Right cardiac atrium (tissue), 5 donors: ENCODE measurements around the gene CHGA. TPM values are rescaled to one million over a fixed set of nuclear protein-coding genes. Genes with fewer than 3 reads are reported as not detected.

Source experiments
- ATAC-seq, 2 donors: fragments of 200-7000 bp; cut with Tn5 transposase; one replicate each; pipeline versions ENCODE4 v1.8.0 to v1.9.1; 2020; ENCODE audit warnings: moderate library complexity in 2 of 2, mild to moderate bottlenecking in 1 of 2
- DNase-seq, 3 donors: peaks; one replicate each; pipeline ENCODE4 v3.0.0-alpha.2; 2020
- H3K27ac ChIP-seq: one replicate; pipeline ENCODE4 v1.5.1; 2013; ENCODE audit warnings: mild to moderate bottlenecking, low read length, control low read depth, moderate library complexity
- H3K27me3 ChIP-seq: one replicate; pipeline ENCODE4 v1.6.1; 2013; ENCODE audit not compliant: control insufficient read depth, insufficient read depth
- H3K4me1 ChIP-seq: one replicate; pipeline ENCODE4 v1.6.1; 2013; ENCODE audit warnings: low read length; ENCODE audit not compliant: control insufficient read depth, insufficient read depth
- H3K4me3 ChIP-seq: one replicate; pipeline ENCODE4 v1.5.1; 2013; ENCODE audit warnings: low read length, control low read depth
- H3K9me3 ChIP-seq: one replicate; pipeline ENCODE4 v1.6.1; 2013; ENCODE audit warnings: low read length; ENCODE audit not compliant: control insufficient read depth
- WGBS: extraction: QIAGEN DNeasy Blood & Tissue Kit; methylation state at CpG from one replicate; pipeline ENCODE4 v1.1.7; 2013; 5-methylcytosine and 5-hydroxymethylcytosine counted together
- intact Hi-C, 4 donors: fragments of 100-400 bp; cut with DNase I; formaldehyde crosslinking; loops; one replicate each; pipeline versions ENCODE4 v1.11.0 to v1.14.0; 2022 to 2023
- polyA plus RNA-seq: library from polyadenylated mRNA; stranded (reverse); fragments of 200-250 nt; gene quantifications from one replicate; pipeline ENCODE4 v1.2.3, GENCODE V29; 2013
- total RNA-seq, 4 donors: library from RNA; stranded (reverse); fragmentation: NEBNext Ultra II Directional; extraction: Animal tissue kit (Norgen Biotek cat#: 25700); gene quantifications; one replicate each; pipeline ENCODE4 v1.2.1, GENCODE V29; 2021
- donor health status: healthy with polysubstance abuse.
- donor health status: DM: no; HTN: yes; CAD: no.
- donor health status: DM: no; HTN: no; CAD: no.
- donor health status: DM: no; HTN: yes; CAD: no; lungs with severe emphysema.
- donor health status: DM: yes; HTN: yes; CAD: no.

The CHGA gene
- total and polyA plus RNA-seq, 5 donors, result 0.16 TPM; not detected in 4

DNA sequence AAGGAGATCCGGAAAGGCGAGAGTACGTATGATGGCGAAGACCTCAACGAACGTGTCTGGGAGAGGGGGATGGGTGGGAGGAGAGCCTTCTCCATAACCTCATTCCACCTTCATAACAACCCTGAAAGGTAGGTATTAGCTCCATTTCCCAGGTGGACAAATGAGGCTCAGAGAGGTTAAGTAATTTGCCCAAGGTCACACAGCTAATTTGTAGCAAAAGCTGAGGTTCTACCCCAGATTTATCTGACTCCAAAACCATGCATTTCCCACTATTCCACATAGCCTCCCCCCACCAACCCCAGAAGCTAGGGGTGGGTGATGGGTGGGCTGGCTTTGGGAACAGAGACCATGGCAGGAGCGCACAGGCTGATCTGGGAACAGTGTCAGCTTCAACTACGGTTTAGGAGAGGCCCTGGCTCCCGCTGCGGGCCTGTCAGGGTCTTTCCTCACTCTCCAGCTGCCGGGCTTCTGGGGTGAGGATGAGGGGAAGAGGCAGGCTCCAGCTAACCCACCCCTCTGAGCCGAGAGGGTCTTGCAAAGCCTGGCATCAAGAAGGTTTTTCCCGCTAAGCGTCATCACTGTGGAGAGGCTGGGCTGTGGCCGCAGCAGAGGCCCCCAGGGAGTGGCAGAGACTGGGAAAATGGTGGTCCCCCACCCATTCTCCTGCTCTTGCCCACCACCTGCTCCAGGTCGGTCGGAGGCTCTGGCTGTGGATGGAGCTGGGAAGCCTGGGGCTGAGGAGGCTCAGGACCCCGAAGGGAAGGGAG is 8.9 kb downstream of the CHGA start:
- H3K27ac ChIP-seq, result no peak overlapping the region
- DNase-seq (no peak), ATAC-seq (no peak)
- intact Hi-C loops, result no loop called here
- H3K9me3 ChIP-seq, result no peaks in the 10 kb centered on the region
- H3K4me3 ChIP-seq, result no peak overlapping the region
- no peaks in the 10 kb centered on the region for H3K27me3 ChIP-seq
- no peaks in the 10 kb centered on the region for H3K4me1 ChIP-seq
- 77% methylated on average over 18 of the region's 18 CpGs for WGBS

DNA sequence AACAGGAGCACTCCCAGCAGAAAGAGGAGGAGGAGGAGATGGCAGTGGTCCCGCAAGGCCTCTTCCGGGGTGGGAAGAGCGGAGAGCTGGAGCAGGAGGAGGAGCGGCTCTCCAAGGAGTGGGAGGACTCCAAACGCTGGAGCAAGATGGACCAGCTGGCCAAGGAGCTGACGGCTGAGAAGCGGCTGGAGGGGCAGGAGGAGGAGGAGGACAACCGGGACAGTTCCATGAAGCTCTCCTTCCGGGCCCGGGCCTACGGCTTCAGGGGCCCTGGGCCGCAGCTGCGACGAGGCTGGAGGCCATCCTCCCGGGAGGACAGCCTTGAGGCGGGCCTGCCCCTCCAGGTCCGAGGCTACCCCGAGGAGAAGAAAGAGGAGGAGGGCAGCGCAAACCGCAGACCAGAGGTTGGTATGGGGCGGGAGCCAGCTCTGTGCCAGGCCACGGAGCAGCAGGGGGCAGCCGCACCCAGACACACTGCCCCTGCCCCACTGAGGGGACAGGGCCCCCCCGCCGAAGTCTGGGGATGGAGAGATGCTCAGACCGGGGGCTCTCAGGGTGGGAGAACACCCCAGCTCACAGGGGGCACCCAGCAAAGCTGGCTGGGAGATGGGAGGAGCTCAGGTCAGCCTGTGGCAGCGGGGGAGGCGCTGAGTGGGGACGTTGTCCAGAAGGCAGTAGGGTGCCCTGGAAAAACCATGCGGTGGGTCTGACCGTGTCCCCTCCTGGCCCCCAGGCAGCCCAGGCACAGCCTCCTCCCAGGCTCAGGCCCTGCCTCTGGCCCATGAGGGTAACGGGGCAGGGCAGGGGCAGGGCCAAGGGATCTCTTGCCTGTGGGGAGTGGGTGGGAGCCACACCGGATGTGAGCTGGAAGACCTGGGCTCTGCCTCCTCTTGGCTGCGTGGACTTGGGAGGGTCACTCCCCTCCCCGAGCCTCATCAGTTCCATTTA is 9.8 kb downstream of the CHGA start:
- no peak overlapping the region for H3K4me3 ChIP-seq
- H3K4me1 ChIP-seq, result no peaks in the 10 kb centered on the region
- H3K27ac ChIP-seq, result no peak overlapping the region
- ATAC-seq (peak in 1 of 2 donors; percentile 13), DNase-seq (peak in 1 of 3 donors; percentile 50)
- intact Hi-C loops, result no loop called here
- no peaks in the 10 kb centered on the region for H3K27me3 ChIP-seq
- H3K9me3 ChIP-seq, result no peaks in the 10 kb centered on the region
- 75% methylated on average over 35 of the region's 35 CpGs for WGBS

DNA sequence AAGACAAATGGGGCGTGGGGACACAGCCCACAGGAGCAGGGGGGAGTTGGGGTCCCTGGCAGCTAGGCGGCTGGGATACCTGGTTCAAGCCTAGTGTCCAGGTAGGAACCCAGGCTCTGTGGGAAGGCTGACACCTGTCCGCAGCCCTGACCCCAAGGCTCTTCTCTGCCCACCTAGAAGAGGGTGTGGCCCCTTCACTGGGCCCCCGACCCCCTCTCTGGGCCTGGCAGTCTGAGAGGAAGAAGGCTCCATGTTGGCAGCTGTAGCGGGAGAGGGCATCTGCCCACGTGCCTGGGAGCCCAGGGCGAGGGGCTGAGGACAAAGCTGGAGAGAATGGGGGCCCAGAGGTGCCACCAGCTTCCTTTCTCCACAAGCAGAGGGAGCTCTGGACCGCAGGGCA is 10.5 kb downstream of the CHGA start:
- Histone ChIP-seq H3K4me3 (no peak overlapping the region), H3K27me3 (no peaks in the 10 kb centered on the region), H3K27ac (no peak overlapping the region), H3K9me3 (no peaks in the 10 kb centered on the region), H3K4me1 (no peaks in the 10 kb centered on the region)
- WGBS, result 84% methylated on average over 8 of the region's 8 CpGs
- intact Hi-C loops, result no loop called here
- ATAC-seq (no peak), DNase-seq (peak in 1 of 3 donors; percentile 33)

DNA sequence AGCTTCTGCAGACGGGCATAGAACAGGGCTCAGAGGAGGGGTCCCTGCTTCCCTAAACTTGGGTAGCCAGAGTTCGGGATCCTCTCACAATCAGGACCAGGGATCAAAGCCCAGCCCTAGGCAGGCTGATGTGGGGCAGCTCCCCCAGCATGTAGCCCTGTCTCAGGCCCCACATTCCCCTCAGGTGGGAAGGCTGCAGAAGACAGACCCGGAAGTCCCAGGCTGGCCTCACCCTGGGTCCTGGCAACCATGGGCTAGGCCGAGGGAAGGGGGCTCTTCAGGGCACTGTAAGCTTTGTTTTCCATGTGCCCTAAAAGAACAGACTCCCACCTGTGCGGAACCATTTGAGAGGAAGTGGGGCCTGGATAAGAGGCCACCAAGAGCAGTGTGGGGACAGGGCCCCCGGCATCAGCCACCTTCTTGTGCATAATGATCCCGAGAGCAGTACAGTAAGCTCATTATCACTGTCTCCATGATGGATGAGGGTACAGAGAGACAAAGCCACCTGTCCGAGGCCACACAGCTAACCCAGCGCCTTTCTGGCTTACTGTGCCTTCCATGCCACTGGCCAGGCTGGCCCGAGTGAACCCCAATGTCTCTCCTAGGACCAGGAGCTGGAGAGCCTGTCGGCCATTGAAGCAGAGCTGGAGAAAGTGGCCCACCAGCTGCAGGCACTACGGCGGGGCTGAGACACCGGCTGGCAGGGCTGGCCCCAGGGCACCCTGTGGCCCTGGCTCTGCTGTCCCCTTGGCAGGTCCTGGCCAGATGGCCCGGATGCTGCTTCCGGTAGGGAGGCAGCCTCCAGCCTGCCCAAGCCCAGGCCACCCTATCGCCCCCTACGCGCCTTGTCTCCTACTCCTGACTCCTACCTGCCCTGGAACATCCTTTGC is 11.5 kb downstream of the CHGA start:
- 82% methylated on average over 19 of the region's 19 CpGs for WGBS

DNA sequence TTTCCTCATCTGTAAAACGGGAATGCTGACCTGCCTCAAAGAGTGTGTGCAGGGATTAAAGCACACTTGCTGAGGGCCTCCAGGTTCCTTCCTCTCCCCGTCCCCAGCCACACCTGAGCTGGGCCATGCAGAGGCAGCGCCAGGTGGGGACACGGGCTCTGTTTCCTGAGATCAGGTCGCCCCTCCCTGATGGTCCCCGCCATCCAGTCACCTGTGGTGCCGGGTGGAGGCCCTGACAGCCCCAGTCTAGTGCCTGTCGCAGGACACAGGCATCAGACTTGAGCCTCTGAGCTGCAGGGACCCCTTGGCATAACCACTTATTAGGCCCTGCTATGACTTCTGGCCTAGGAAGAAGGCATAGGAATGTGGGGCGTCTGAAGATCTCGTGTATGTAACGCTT is 12.5 kb downstream of the CHGA start:
- H3K4me3 ChIP-seq, result no peak overlapping the region
- WGBS, result 90% methylated on average over 11 of the region's 11 CpGs
- no peak for DNase-seq
- intact Hi-C loops, result no loop called here
- no peak for ATAC-seq
- H3K9me3 ChIP-seq, result no peaks in the 10 kb centered on the region
- no peak overlapping the region for H3K27ac ChIP-seq
- no peaks in the 10 kb centered on the region for H3K4me1 ChIP-seq
- no peaks in the 10 kb centered on the region for H3K27me3 ChIP-seq

More for the DNA sequence above, 11.5 kb downstream of the CHGA start:
- no peak overlapping the region for H3K27ac ChIP-seq
- H3K9me3 ChIP-seq, result no peaks in the 10 kb centered on the region
- no peak overlapping the region for H3K4me3 ChIP-seq
- H3K27me3 ChIP-seq, result no peaks in the 10 kb centered on the region
- no peaks in the 10 kb centered on the region for H3K4me1 ChIP-seq
- DNase-seq, result peak in 1 of 3 donors; percentile 26
- no peak for ATAC-seq
- intact Hi-C loops, result no loop called here

DNA sequence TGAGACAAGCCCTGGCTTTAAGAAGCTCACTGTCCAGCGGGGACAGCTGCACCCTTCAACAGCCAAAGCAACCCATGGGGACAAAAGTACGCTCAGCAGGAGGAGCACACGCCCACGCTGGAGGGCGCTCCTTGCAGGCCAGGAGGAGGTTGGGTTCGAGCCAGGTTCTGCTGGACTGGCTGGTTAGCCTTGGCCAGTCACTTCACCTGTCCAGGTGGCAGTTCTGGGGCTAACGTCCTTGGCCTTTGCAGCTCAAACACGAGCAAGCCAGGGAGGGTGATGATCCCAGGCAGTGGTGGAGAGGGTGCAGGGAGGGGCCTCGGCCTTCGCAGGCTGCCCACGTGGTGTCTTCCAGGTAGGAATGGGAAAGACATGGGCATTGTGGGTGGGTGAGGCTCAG is 13.1 kb downstream of the CHGA start:
- no peak overlapping the region for H3K27ac ChIP-seq
- H3K4me3 ChIP-seq, result no peak overlapping the region
- H3K27me3 ChIP-seq, result no peaks in the 10 kb centered on the region
- no peaks in the 10 kb centered on the region for H3K9me3 ChIP-seq
- intact Hi-C loops, result no loop called here
- no peak for DNase-seq
- WGBS, result 91% methylated on average over 11 of the region's 11 CpGs
- no peaks in the 10 kb centered on the region for H3K4me1 ChIP-seq
- ATAC-seq, result no peak

DNA sequence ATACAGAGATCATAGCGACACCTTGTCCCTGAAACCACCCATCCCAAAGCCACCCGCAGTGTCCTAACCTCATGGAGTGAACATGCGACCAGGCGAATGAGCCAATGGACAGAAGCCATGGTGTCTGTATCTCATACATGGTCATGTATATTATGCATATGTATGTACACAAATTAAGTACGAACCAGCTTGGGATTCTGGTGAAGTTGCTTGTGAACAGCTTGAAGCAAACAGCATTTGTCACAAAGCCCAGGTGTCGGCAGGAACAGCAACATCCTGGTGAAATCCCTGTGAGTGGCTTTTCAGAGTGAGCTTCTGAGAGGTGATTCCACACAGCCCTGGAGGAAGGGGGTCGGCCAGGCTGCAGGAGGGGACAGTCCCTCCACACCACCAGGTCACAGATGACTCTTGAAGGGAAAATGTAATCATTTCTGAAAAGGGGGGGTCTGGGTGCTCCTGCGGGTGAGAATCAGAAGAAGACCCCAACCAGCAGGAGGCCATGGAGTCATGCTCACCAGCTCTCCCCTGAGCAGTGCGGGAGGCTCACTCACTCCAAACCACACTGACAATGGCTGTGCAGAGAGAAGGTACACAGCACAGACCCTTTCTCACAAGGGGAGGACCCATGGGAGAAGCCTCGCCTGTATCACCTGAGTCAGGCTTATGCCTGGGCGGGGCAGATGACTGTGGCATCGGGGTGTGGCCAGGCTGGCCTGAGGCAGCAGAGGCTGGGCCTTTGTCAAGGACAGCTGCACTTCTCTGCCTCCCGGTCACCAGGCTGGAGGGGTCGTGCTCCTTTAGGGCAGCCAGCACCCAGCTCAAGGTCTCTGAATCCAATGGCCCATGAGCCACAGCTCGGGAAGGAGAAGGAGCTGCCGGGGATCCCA is 14.3 kb downstream of the CHGA start:
- intact Hi-C loops, result no loop called here
- Histone ChIP-seq H3K4me3 (no peak overlapping the region), H3K27ac (no peak overlapping the region), H3K27me3 (no peaks in the 10 kb centered on the region), H3K4me1 (no peaks in the 10 kb centered on the region), H3K9me3 (no peaks in the 10 kb centered on the region)
- ATAC-seq, result no peak
- no peak for DNase-seq
- 93% methylated on average over 16 of the region's 16 CpGs for WGBS

DNA sequence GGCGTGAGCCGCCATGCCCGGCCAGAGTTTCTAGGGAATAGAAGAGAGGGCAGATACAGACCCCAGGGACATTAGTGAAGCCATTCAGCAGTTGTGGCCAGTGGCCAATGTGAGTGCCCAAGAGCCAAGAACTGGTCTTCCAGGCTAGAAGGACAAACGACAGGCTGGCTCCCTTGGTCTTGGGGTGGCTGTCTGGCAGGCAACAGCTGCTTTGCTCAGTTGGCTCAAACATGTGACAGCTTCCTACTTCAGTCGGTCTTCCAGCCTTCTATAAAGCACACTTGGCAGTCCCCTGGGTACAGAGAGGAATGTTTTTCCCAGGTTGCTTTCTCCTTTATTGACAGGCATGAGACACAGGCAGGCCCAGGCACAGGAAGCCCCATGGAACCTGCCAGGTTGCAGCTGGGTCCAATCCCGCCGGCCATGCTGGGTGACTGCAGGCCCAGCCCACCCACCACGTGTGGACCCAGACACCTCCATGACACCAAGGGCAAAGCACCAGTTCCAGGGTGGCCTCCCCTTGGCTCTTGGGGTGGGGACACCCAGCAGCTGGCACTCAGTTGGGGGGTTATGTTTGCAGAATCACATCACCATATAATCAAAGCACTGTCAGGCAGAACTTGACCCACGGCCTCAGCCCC is 15.4 kb downstream of the CHGA start:
- intact Hi-C loops, result no loop called here
- H3K27ac ChIP-seq, result no peak overlapping the region
- no peaks in the 10 kb centered on the region for H3K4me1 ChIP-seq
- DNase-seq, result peak in 2 of 3 donors; percentile 41 to 45
- no peaks in the 10 kb centered on the region for H3K9me3 ChIP-seq
- no peak for ATAC-seq
- H3K27me3 ChIP-seq, result no peaks in the 10 kb centered on the region
- 78% methylated on average over 9 of the region's 9 CpGs for WGBS
- no peak overlapping the region for H3K4me3 ChIP-seq

DNA sequence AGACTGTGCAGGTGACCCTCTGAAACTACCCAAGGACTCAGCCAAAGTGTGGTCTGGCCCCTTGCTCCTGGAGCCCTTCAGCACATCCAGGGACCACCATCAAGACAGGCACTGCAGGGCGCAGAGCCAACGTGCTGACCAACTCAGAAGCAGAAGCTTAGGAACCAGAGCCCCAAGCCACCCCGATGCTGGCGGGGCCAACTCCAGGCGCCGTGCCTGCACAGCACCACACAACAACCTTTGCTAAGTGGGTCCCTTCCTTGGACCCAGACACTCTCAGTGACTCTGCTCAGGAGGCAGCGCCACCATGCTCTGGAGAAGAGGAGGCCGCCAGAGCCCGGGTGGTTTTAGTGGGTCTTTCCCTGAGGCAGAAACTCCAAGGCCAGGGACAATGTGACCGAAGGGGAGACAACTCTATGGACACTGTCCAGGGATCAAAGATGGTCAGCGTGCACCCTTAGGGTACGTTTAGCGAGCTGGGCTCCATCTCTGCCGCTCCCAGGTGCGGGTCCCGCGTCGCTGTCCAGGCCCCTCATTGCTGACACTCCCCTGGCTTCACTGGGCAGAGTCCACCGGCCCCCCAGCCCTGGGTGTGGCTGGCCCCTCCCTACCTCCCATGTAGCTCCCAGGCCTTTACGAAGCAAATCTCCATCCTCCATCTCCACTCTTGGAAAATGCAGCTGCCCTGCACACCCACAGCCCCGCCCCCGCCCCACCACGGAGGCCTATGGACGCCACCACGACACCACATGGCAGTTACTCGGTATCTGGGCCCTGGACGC is 16.1 kb downstream of the CHGA start:
- H3K4me3 ChIP-seq, result no peak overlapping the region
- DNase-seq, result peak in 2 of 3 donors; percentile 35 to 43
- intact Hi-C loops, result no loop called here
- WGBS, result 92% methylated on average over 27 of the region's 27 CpGs
- no peaks in the 10 kb centered on the region for H3K9me3 ChIP-seq
- H3K4me1 ChIP-seq, result no peaks in the 10 kb centered on the region
- no peaks in the 10 kb centered on the region for H3K27me3 ChIP-seq
- ATAC-seq, result no peak
- no peak overlapping the region for H3K27ac ChIP-seq
